Esophagus squamous epithelium (tissue), 4 donors: ENCODE results near the gene TCF12.

Experiments
- CTCF ChIP-seq, 6 experiments: fragments of 450-650 bp in 4 of 6; fragments of 200-600 bp in 2 of 6; sonication (generic) in 2 of 6; IDR thresholded peaks; one replicate each; pipeline ENCODE4 v1.5.1; 2016 to 2019; ENCODE audit warnings: antibody characterized with exemption in 6 of 6, mild to moderate bottlenecking in 4 of 6, moderate library complexity in 4 of 6
- POLR2A ChIP-seq, 4 donors: fragments of 450-650 bp; IDR thresholded peaks; one replicate each; pipeline ENCODE4 v1.6.1; 2017; ENCODE audit warnings: antibody characterized with exemption in 4 of 4, mild to moderate bottlenecking in 4 of 4, moderate library complexity in 3 of 4

- no peak for TF ChIP-seq POLR2A (IDR thresholded peaks at IDR 0.05)
- TF ChIP-seq CTCF (IDR thresholded peaks at IDR 0.05): no peak
Observed at GRCh38 chr15:57102858-57103257, 184.4 kb downstream of the TCF12 start.
